ENCODE measurements around the gene DDX43.
"Not testable (repeated sequence)": the region's sequence is repeated elsewhere in the genome, so short reads cannot be mapped to it uniquely, and the experiment has no call there.

DDX43 gene

GRCh38 chr6:73394577-73395354 is at the start of gene DDX43:
TSS of gene DDX43 (plus strand) at chr6:73394828. CDS start at chr6:73394906, 78 bp downstream.
- DNase-seq = peak; percentile 80

- no peak for DNase-seq
Measured at GRCh38 chr6:73348550-73349204, 46.0 kb upstream of the DDX43 start.

DNA sequence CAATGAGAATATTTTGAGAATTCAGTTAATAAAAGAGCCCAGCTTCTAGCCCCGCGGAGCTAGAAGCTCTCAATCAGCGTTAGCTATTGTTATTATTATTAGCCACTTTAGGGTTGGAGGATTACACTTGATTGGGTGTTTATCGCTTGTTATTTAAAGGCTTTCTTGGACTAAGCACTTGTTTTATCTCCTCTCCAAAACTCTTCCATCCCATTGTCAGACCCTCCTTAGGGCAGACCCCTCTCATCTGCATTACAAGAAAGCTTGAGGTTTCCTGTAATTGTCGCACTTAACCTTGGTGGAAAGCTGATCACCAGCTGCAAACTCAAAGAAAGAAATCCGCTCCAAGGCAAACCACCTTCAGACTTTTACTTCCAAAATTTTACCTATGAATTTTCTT is 45.3 kb upstream of the DDX43 start:
- no peak for DNase-seq

DNA sequence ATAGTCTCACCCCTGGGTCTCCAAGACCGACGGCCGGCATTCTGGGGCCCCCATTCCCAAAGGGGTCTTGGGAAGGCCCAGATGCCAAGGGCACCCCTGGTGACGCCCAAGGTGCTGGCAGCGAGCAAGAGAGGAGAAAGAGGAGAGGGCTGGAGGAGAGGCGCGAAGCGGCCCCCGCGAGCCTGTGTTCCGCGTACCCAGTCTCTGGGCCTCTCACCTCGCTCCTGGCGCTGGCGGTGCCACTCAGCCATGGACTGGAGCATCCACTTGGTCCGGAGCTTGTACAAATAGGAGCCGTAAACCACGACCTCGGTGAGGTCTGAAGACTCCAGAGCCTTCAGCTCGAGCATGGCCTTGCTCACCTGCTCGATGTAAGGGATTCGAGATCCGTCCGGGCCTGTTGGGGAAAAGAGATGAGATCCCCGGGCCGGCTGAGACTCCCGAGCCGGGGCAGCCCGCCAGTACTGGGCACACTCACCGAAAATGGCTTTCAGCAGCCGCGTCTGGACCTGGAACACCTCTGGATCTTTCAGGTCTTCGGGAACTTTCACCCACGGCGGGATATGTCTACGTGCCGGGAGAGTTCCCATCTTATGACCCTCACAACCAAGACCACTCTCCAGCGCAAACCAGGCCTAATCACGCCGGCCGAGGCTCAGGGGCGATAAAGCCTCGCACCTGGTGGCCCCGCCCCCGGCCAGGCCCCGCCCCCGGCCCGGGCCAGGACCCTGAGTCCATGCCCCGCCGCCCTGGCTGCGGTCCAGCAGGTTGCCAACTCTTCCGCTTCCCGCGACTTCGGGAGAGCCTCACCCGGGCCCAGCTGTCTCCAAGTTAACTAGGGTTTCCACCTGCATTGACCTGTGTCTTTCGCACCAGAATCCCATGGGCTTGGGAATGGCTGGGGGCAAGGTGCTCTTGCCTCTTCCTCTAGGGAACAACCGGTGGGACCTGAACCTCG is 40.7 kb upstream of the DDX43 start, which contains the start of gene DPPA5:
DPPA5 (minus strand) TSS at position 641 of the 958 bp plus-strand sequence; CDS start at position 590, 51 bp downstream.
- no peak for DNase-seq

- no peak for DNase-seq
Measured at GRCh38 chr6:73362358-73362757, 32.3 kb upstream of the DDX43 start, which contains the start of gene KHDC3L. TSS of gene KHDC3L (plus strand) at chr6:73362658. CDS start at chr6:73362730, 72 bp downstream.

- no peak for DNase-seq
Measured at GRCh38 chr6:73362869-73363536, 31.6 kb upstream of the DDX43 start.

GRCh38 chr6:73363537-73363875 is 31.1 kb upstream of the DDX43 start:
- no peak for DNase-seq

- no peak for DNase-seq
Measured at GRCh38 chr6:73364121-73364520, 30.5 kb upstream of the DDX43 start.

DNA sequence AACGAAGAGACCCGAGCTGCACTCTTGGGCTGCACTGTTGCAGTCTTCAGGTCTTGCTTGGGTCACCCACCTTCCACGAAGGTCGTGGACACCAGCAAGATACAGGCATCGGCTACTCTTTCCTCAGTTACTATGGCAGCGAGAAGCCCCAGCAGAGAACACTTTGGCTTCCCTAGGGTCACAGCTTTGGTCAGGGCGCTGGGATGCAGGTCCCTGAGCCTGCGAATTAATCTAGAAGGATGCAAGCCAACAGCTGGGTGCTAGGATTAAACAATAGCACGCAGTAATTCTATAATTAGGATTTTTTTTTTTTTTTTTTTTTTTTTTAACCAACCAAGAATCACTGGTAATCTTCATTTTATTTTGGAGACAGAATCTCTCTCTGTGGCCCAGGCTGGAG is 30.1 kb upstream of the DDX43 start:
- peak; percentile 7 for DNase-seq

- peak; percentile 85 for DNase-seq
Measured at GRCh38 chr6:73367761-73368355, 26.8 kb upstream of the DDX43 start.

- no peak for DNase-seq
Measured at GRCh38 chr6:73368675-73369074, 26.0 kb upstream of the DDX43 start.

- DNase-seq = no peak
Measured at GRCh38 chr6:73369157-73369556, 25.5 kb upstream of the DDX43 start.

GRCh38 chr6:73369563-73369962 is 25.1 kb upstream of the DDX43 start, which contains the start of gene OOEP:
TSS of gene OOEP (minus strand) at chr6:73369897. CDS start at chr6:73369792, 105 bp downstream.
- no peak for DNase-seq

DNA sequence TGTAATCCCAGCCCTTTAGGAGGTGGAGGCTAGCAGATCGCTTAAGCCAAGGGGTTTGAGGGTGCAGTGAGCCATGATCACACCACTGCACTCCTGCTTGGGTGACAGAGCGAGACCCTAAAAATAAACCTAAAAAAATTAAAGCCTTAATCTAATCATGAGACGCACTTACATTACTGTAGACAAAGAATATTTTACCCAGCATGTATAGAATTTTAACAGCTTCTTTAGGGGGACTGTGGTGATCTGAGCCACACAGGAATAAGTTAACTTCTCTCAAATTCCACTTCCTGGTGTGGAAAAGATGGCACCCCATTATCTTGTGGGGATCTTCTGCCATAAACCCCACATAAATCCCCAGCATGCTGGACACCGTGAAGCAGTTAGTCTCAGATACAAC is 22.6 kb upstream of the DDX43 start:
- DNase-seq = no peak

GRCh38 chr6:73372516-73372915 is 22.1 kb upstream of the DDX43 start:
- DNase-seq = no peak

DNA sequence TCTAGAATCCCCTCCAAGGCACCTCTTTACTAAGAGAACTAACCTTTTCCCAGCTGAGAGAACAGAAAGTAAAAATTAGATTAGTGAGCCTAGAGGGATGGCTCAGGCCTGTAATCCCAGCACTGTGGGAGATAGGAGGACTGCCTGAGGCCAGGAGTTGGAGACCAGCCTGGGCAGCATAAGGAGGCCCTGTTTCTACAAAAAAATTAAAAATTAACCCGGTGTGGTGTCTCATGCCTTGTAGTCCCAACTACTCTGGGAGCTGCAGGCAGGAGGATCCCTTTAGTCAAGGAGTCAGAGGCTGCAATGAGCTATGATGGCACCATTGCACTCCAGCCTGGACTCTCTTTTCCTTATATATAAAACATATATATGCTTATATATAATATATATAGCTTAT is 19.4 kb upstream of the DDX43 start:
- DNase-seq = no peak

DNA sequence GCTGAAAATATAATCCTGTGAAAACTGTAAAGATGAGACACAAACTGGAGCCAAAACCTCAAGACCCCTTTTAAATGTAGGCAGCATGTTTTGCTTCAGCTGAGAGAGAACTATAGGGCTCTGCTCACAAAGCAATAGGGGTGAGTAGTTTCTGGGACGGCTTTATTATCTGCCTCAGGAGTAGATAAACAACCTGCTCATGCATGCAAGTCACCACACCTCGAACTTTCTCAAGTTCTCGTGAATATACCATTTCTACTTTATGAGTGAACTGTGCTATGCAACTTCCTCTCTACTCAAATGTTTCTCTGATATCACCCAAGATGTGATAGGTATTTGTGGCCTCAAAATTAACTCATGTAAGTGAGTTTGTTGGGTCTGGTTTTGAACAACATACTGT is 17.4 kb upstream of the DDX43 start:
- no peak for DNase-seq

DNA sequence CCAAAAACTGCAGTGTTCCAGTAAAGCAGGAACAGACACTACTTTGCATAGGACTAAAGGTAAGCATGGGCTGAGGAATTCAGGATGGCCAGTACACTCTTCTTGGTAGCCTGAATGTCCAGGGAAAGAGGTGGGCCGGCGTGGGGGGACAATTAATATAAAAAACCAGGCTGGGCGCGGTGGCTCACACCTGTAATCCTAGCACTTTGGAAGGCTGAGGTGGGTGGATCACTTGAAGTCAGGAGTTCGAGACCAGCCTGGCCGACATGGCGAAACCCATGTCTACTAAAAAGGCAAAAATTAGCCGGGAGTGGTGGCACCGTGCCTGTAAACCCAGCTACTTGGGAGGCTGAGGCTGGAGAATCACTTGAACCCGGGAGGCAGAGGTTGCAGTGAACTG is 13.1 kb upstream of the DDX43 start:
- not testable (repeated sequence) for DNase-seq

DNA sequence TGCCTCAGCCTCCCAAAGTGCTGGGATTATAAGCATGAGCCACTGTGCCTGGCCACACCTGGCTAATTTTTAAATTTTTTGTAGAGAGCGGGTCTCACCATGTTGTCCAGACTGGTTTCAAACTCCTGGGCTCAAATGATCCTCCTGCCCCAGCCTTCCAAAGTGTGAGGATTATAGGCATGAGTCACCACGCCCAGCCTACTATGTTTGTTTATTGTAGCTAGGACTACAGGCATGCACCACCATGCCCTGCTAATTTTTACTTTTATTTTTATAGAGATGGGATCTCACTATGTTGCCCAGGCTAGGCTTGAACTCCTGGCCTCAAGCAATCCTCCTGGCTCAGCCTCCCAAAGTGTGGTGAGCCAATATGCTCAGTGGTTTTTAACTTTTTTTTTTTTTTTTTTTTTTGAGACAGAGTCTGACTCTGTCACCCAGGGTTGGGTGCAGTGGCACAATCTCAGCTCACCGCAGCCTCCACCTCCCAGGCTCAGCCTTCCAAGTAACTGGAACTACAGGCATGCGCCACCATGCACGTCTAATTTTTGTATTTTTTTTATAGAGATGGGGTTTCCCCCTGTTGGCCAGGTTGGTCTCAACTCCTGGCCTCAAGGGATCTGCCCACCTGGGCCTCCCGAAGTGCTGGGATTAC is 12.0 kb upstream of the DDX43 start:
- no peak for DNase-seq

DNA sequence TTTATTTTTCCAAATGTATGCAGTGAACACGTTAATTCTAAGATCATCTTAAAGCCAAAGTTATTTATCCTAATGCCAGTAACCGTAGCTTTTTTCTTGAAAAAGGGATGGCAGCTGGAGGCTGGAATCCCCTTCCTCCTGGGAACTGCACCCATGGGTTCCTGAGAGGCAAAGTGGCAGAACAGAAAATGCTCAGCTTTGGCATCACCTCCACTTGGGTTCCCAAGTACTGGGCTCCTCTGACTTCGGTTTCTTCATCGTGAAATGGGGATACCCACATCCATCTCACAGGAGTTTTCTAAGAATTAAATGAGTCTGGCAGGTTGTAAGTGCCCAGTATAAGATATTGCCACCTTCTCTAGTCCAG is 6.2 kb upstream of the DDX43 start:
- peak; percentile 34 for DNase-seq

DNA sequence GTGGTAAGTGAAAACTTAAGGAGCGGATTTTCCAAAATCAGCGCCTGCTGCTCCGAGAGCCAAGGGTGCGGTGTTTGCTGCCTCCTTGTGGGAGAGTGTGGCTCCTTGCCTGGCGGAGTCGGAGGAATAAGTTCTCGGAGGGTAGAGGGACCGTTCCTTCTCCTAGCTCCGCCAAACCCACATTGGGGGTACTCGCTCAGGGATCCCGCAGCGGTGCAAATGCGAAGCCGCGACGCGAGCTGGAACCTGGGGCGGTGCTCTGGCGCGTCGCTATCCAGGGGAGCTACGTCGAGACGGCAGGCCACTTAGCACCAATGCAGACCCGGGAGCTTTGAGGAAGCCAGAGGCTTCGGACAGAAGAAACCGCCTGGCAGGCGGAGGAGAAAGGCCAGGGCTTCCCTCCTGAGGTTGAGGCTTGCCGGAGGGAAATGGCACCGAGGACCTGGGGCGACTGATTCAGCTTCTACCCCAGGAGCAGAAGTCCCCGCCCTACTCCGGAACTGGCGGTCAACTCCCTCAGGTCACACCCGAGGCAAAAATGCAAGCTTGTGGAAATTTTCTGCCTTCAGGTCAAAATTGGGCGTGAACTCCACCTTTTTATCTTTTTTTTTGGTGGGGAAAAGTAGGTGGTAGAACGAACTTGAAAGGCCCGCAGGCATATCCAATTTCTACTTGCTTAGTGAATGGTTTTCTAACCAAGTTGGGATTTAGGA is 5.7 kb upstream of the DDX43 start:
- DNase-seq = peak; percentile 53

Measured in NCI-H82 (cell line).